Fibroblast of lung (primary cell): ENCODE results near the gene PROSER2.

ENCODE experiments used
- EZH2 ChIP-seq: IDR thresholded peaks from 2 replicates; pipeline ENCODE4 v1.5.1; 2012; ENCODE audit warnings: low read length, control low read depth, mild to moderate bottlenecking; ENCODE audit errors: missing control alignments
- TF ChIP-seq, protein P1 (sequence below), 2 donors: IDR thresholded peaks in 1 of 2; conservative IDR thresholded peaks in 1 of 2; 1 replicate in 1 of 2; 2 replicates in 1 of 2; pipeline ENCODE4 v1.5.1; 2011 to 2012; ENCODE audit warnings: low read length in 2 of 2, control low read depth in 1 of 2, inconsistent platforms in 1 of 2, low read depth in 1 of 2, mild to moderate bottlenecking in 1 of 2

DNA sequence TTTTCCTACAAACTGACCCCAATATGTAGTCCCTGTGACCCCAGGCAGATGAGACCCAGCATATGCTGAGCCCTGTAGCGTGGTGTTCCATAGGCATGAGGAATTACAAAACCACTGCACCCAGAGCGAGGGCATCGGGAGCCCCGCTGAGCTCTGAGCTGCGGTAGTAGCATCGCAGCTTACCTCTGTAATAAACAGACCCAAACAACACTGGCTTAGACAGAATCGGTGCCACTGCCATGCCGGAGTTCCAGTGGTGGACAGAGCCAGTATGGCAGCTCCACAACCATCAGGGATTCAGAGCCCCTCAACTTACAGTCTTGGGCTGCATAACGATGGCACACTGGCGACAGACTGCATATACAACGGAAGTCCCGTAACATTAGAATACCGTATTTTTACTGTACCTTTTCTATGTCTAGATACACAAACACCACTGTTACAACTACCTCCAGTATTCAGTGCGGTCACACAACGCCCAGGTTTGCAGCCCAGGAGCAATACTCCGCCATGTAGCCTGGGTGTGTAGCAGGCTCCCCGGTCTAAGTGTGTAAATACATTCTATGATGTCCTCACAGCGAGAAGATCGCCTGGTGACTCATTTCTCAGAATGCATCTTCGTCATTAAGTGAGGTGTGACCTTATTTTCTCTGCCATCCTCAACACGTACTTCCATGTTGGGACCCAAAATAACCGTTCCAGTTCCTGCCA lies 68.8 kb downstream of the PROSER2 start:
- TF ChIP-seq, protein P1, sequence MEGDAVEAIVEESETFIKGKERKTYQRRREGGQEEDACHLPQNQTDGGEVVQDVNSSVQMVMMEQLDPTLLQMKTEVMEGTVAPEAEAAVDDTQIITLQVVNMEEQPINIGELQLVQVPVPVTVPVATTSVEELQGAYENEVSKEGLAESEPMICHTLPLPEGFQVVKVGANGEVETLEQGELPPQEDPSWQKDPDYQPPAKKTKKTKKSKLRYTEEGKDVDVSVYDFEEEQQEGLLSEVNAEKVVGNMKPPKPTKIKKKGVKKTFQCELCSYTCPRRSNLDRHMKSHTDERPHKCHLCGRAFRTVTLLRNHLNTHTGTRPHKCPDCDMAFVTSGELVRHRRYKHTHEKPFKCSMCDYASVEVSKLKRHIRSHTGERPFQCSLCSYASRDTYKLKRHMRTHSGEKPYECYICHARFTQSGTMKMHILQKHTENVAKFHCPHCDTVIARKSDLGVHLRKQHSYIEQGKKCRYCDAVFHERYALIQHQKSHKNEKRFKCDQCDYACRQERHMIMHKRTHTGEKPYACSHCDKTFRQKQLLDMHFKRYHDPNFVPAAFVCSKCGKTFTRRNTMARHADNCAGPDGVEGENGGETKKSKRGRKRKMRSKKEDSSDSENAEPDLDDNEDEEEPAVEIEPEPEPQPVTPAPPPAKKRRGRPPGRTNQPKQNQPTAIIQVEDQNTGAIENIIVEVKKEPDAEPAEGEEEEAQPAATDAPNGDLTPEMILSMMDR (conservative IDR thresholded peaks at IDR 0.05 in 1 of 2, IDR thresholded peaks at IDR 0.05 in 1 of 2; ENCODE audit: low read depth in 1 of 2, low read length in 2 of 2), result no peak
- TF ChIP-seq EZH2, result no peak
